Measurements from ENCODE around the gene CCDC3.

DNA sequence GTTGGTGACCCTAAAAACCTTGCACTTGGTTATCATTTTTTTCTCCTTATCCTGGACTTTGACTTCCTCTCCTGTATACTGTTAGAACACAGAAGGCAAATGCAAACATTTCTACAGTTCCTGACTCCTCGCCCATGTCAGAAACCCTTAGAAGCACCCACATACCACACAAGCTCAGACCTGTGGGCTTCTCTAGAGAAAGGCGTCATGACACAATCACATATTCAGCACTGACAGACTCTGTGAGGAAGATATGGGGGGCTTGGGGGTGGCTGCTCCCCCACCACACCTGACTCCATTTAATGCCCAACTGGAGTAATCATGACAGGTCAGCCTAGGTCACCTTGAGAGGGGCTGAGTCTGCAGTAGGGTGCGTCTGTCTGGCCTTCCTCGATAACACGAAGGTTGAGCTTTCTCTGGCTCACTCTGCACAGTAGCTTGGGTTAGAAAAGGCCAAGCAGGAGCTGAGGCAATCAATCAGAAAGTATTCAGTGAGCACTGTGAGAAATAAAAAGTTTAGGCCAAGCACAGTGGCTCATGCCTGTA lies 50.9 kb downstream of the CCDC3 start:
- TF ChIP-seq NFIC (IDR thresholded peaks at IDR 0.05; ENCODE audit: borderline replicate concordance) (no peak), TCF12 (IDR thresholded peaks at IDR 0.05) (no peak), TAF1 (IDR thresholded peaks at IDR 0.05; ENCODE audit: borderline replicate concordance, low read depth, low read length) (no peak), EZH2phosphoT487 (IDR thresholded peaks at IDR 0.05; ENCODE audit: borderline replicate concordance, low read depth) (no peak), MXI1 (IDR thresholded peaks at IDR 0.05; ENCODE audit: low read depth, low read length) (no peak), EP300 (IDR thresholded peaks at IDR 0.05; ENCODE audit: borderline replicate concordance in 1 of 2, low read depth in 1 of 2, low read length in 1 of 2) (no peak), YY1 (IDR thresholded peaks at IDR 0.05; ENCODE audit: low read depth) (no peak), POLR2AphosphoS5 (IDR thresholded peaks at IDR 0.05; ENCODE audit: low read depth, low read length) (no peak)
- TF ChIP-seq, protein P1, sequence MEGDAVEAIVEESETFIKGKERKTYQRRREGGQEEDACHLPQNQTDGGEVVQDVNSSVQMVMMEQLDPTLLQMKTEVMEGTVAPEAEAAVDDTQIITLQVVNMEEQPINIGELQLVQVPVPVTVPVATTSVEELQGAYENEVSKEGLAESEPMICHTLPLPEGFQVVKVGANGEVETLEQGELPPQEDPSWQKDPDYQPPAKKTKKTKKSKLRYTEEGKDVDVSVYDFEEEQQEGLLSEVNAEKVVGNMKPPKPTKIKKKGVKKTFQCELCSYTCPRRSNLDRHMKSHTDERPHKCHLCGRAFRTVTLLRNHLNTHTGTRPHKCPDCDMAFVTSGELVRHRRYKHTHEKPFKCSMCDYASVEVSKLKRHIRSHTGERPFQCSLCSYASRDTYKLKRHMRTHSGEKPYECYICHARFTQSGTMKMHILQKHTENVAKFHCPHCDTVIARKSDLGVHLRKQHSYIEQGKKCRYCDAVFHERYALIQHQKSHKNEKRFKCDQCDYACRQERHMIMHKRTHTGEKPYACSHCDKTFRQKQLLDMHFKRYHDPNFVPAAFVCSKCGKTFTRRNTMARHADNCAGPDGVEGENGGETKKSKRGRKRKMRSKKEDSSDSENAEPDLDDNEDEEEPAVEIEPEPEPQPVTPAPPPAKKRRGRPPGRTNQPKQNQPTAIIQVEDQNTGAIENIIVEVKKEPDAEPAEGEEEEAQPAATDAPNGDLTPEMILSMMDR (IDR thresholded peaks at IDR 0.05), result no peak
- TF ChIP-seq, protein P2, sequence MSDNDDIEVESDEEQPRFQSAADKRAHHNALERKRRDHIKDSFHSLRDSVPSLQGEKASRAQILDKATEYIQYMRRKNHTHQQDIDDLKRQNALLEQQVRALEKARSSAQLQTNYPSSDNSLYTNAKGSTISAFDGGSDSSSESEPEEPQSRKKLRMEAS (IDR thresholded peaks at IDR 0.05; ENCODE audit: low read depth), result no peak
- TF ChIP-seq, protein P3, sequence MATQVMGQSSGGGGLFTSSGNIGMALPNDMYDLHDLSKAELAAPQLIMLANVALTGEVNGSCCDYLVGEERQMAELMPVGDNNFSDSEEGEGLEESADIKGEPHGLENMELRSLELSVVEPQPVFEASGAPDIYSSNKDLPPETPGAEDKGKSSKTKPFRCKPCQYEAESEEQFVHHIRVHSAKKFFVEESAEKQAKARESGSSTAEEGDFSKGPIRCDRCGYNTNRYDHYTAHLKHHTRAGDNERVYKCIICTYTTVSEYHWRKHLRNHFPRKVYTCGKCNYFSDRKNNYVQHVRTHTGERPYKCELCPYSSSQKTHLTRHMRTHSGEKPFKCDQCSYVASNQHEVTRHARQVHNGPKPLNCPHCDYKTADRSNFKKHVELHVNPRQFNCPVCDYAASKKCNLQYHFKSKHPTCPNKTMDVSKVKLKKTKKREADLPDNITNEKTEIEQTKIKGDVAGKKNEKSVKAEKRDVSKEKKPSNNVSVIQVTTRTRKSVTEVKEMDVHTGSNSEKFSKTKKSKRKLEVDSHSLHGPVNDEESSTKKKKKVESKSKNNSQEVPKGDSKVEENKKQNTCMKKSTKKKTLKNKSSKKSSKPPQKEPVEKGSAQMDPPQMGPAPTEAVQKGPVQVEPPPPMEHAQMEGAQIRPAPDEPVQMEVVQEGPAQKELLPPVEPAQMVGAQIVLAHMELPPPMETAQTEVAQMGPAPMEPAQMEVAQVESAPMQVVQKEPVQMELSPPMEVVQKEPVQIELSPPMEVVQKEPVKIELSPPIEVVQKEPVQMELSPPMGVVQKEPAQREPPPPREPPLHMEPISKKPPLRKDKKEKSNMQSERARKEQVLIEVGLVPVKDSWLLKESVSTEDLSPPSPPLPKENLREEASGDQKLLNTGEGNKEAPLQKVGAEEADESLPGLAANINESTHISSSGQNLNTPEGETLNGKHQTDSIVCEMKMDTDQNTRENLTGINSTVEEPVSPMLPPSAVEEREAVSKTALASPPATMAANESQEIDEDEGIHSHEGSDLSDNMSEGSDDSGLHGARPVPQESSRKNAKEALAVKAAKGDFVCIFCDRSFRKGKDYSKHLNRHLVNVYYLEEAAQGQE (IDR thresholded peaks at IDR 0.05; ENCODE audit: low read depth, low read length), result no peak
- TF ChIP-seq, protein P4, sequence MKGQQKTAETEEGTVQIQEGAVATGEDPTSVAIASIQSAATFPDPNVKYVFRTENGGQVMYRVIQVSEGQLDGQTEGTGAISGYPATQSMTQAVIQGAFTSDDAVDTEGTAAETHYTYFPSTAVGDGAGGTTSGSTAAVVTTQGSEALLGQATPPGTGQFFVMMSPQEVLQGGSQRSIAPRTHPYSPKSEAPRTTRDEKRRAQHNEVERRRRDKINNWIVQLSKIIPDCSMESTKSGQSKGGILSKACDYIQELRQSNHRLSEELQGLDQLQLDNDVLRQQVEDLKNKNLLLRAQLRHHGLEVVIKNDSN (IDR thresholded peaks at IDR 0.05; ENCODE audit: borderline replicate concordance, low read depth), result no peak

All from SK-N-SH (cell line).